SJCRH30 (cell line): ENCODE data around the gene ZNF556. TPM values are rescaled to one million over a fixed set of nuclear protein-coding genes. Genes with fewer than 3 reads are reported as not detected.

Experiments
- DNase-seq, 2 experiments: peaks; one replicate each; pipeline ENCODE4 v3.0.0-alpha.2; 2015 to 2020
- H3K27ac ChIP-seq: fragments of 250-450 bp; sonication (Bioruptor Pico); 2 replicates; pipeline ENCODE4 v1.5.1; 2020; ENCODE audit warnings: mild to moderate bottlenecking, moderate library complexity
- H3K27me3 ChIP-seq: fragments of 250-450 bp; sonication (Bioruptor Pico); 2 replicates; pipeline ENCODE4 v1.5.1; 2020; ENCODE audit warnings: mild to moderate bottlenecking, moderate library complexity
- H3K36me3 ChIP-seq: fragments of 250-450 bp; sonication (Bioruptor Pico); 2 replicates; pipeline ENCODE4 v1.5.1; 2020; ENCODE audit warnings: mild to moderate bottlenecking, moderate library complexity
- H3K4me1 ChIP-seq: fragments of 250-450 bp; sonication (Bioruptor Pico); 2 replicates; pipeline ENCODE4 v1.5.1; 2020; ENCODE audit warnings: mild to moderate bottlenecking, moderate library complexity
- H3K4me3 ChIP-seq: fragments of 250-450 bp; sonication (Bioruptor Pico); 2 replicates; pipeline ENCODE4 v1.5.1; 2020; ENCODE audit warnings: mild to moderate bottlenecking, moderate library complexity
- H3K9me3 ChIP-seq: fragments of 250-450 bp; sonication (Bioruptor Pico); replicated peaks from 2 replicates; pipeline ENCODE4 v1.5.1; 2020; ENCODE audit warnings: mild to moderate bottlenecking, moderate library complexity
- total RNA-seq: library from RNA; depleted of rRNA; stranded (reverse); fragments of >200 nt; shearing (Covaris generic); gene quantifications from 2 replicates; pipeline ENCODE4 v1.2.3, GENCODE V29; 2014; rRNA removed

ZNF556 gene
- total RNA-seq, result 18.4 and 21.3 TPM in 2 replicates

- H3K27me3 ChIP-seq, result no peaks in the 10 kb centered on the region
- H3K4me3 ChIP-seq, result peak within 1 kb of the TSS; percentile 88
- H3K27ac ChIP-seq, result peak within 1 kb of the TSS; percentile 81
- H3K4me1 ChIP-seq, result peaks cover 4% of the 10 kb centered on the region; the same call in 1 of the 2 replicates
- peak; percentile 99 for DNase-seq
- H3K36me3 ChIP-seq, result peaks cover 25% of the 10 kb centered on the region
- peaks cover 3% of the 10 kb centered on the region; the same call in 1 of the 2 replicates for H3K9me3 ChIP-seq
Observed at GRCh38 chr19:2867025-2867991, at the start of gene ZNF556. ZNF556 (plus strand) TSS chr19:2867335; CDS start chr19:2867422, 87 bp downstream.

DNA sequence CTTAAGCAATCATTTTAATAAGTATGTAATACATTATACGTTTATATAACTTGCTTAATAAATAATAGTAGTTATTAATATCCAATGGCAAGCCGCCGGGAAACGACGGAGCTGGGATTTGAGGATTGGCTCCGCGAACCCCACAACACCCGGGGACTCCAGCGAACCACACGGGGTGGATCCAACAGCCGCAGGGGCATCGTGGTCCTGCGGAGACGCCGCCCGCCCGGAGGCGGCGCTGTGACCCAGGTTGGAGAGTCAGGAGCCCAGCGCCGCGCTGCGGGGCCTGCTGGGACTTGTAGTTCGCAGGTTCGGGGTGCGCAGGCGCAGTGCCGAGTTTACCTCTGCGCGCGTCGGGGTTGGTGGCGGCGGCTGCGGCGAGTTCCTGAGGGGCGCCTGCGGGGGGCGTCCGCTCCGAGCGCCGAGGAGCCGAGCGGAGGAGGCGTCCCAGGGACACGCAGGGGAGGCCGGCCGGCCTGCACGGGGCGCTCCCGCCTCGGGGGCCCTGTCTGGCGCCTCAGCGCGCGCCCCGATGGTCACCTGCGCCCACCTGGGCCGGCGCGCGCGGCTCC is 47.5 kb upstream of the ZNF556 start, which contains the start of gene ZNF554:
Gene ZNF554 (plus strand): TSS at position 329 of the 572 bp plus-strand sequence. CDS start 204 bp downstream, at position 533.
- H3K27me3 ChIP-seq, result no peaks in the 10 kb centered on the region
- DNase-seq, result peak; percentile 97
- peak within 1 kb of the TSS; percentile 66 for H3K4me3 ChIP-seq
- H3K27ac ChIP-seq, result no peak within 1 kb of the TSS
- no peaks in the 10 kb centered on the region for H3K4me1 ChIP-seq
- H3K9me3 ChIP-seq, result no peaks in the 10 kb centered on the region
- H3K36me3 ChIP-seq, result peaks cover under 1% of the 10 kb centered on the region; the same call in 1 of the 2 replicates

GRCh38 chr19:2820112-2820702 is 46.9 kb upstream of the ZNF556 start:
- DNase-seq, result peak in 1 of 2 experiments; percentile 28
- Histone ChIP-seq H3K9me3 (no peaks in the 10 kb centered on the region), H3K36me3 (no peaks in the 10 kb centered on the region), H3K27me3 (no peaks in the 10 kb centered on the region), H3K4me3 (peak overlapping the region; percentile 66), H3K4me1 (no peaks in the 10 kb centered on the region), H3K27ac (no peak overlapping the region)

GRCh38 chr19:2822846-2823245 is 44.3 kb upstream of the ZNF556 start:
- Histone ChIP-seq H3K4me1 (no peaks in the 10 kb centered on the region), H3K27me3 (no peaks in the 10 kb centered on the region)
- DNase-seq, result no peak

DNA sequence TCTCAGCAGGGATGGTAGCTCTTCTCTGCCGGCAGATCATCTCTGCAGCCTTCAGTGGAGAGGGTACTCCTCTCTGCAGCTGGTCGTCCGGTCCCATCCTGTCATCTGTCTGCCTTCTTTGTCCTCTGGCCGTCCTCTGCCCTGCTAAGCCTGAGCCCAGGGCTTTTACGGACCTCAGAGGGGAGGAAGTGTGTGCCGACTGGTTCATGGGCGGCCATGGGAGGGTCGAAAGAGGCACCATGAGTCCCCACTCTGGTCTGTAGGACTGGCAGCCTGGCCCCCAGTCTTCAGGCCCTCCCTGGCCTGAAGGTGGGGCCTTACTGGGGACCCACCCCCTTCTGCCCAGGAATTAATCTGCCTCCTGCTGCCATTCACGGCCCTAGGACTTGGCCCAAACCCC is 43.5 kb upstream of the ZNF556 start:
- no peaks in the 10 kb centered on the region for H3K4me1 ChIP-seq
- no peaks in the 10 kb centered on the region for H3K27me3 ChIP-seq
- no peak for DNase-seq
- H3K27ac ChIP-seq, result no peak overlapping the region
- H3K4me3 ChIP-seq, result no peak overlapping the region
- no peaks in the 10 kb centered on the region for H3K9me3 ChIP-seq
- H3K36me3 ChIP-seq, result no peaks in the 10 kb centered on the region

More at GRCh38 chr19:2822846-2823245, 44.3 kb upstream of the ZNF556 start:
- Histone ChIP-seq H3K27ac (no peak overlapping the region), H3K4me3 (no peak overlapping the region), H3K36me3 (no peaks in the 10 kb centered on the region), H3K9me3 (no peaks in the 10 kb centered on the region)

DNA sequence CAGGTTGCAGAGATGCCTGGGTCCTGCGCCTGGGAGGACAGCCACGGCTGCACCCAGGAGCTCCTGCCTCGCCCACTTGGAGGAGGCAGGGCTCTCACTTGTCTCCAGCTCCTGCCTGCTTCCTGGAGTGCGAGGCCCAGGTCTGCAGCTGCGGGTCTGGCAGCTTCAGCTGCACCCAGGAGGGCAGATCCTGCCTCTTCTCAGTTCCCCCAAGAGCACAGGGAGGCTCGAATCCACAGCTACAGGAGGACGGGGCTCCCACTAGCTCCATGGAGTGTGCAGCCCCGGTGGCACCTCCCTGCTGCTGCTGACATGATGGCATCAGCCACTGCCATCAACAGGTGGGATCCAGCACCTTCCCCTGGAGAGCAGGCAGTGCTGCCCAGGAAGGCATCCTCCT is 43.0 kb upstream of the ZNF556 start:
- Histone ChIP-seq H3K27ac (no peak overlapping the region), H3K4me1 (no peaks in the 10 kb centered on the region), H3K4me3 (no peak overlapping the region), H3K27me3 (no peaks in the 10 kb centered on the region), H3K36me3 (no peaks in the 10 kb centered on the region), H3K9me3 (no peaks in the 10 kb centered on the region)
- no peak for DNase-seq

- Histone ChIP-seq H3K4me1 (no peaks in the 10 kb centered on the region), H3K9me3 (no peaks in the 10 kb centered on the region; the same call in 1 of the 2 replicates), H3K27ac (no peak overlapping the region), H3K36me3 (no peaks in the 10 kb centered on the region), H3K4me3 (no peak overlapping the region), H3K27me3 (no peaks in the 10 kb centered on the region)
- no peak for DNase-seq
Observed at GRCh38 chr19:2827022-2827421, 40.1 kb upstream of the ZNF556 start.

DNA sequence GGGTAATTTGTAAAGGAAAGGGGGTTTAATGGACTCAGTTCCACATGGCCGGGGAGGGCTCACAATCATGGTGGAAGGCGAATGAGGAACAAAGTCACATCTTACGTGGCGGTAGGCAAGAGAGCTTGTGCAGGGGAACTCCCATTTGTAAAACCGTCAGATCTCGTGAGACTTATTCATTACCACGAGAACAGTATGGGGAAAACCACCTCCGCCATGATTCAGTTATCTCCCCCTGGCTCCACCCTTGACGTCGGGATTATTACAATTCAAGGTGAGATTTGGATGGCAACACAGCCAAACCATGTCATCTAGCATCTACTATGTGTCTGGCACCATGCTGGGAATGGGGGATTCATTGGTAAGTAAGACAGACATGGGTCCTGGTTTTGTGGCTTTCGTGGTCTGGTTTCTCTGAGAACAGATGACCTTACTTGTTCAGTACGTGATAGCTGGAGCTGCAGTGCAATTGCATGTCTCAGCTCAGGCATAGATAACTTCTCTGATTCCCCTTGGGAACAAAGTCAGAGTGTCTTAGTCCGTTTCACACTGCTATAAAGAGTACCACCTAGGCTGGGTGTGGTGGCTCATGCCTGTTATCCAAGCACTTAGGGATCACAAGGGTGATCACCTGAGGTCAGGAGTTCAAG is 39.2 kb upstream of the ZNF556 start:
- H3K4me3 ChIP-seq, result no peak overlapping the region
- H3K4me1 ChIP-seq, result no peaks in the 10 kb centered on the region
- H3K27ac ChIP-seq, result no peak overlapping the region
- no peaks in the 10 kb centered on the region for H3K27me3 ChIP-seq
- DNase-seq, result no peak
- H3K9me3 ChIP-seq, result no peaks in the 10 kb centered on the region; the same call in 1 of the 2 replicates
- no peaks in the 10 kb centered on the region for H3K36me3 ChIP-seq

- peaks cover 12% of the 10 kb centered on the region for H3K9me3 ChIP-seq
Observed at GRCh38 chr19:2834294-2834871, 32.8 kb upstream of the ZNF556 start.

DNA sequence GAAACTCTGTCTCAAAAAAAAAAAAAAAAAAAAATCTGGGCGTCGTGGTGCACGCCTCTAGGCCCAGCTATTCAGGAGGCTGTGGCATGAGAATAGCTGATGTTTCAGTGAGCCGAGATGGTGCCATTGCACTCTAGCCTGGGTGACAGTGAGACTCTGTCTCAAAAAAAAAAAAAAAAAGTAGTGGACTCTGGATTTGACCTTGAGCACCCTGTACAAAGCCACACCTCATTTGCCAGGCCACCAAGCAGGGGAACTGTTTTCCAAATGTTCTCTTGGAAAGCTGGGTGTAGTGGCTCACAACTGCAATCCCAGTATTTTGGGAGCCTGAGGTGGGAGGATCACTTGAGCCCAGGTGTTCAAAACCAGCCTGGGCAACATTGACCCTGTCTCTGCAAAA is 29.7 kb upstream of the ZNF556 start:
- H3K4me3 ChIP-seq, result no peak overlapping the region
- DNase-seq, result no peak
- H3K27me3 ChIP-seq, result no peaks in the 10 kb centered on the region
- H3K4me1 ChIP-seq, result no peaks in the 10 kb centered on the region
- H3K27ac ChIP-seq, result no peak overlapping the region
- no peaks in the 10 kb centered on the region for H3K36me3 ChIP-seq
- H3K9me3 ChIP-seq, result peaks cover 12% of the 10 kb centered on the region

More at GRCh38 chr19:2834294-2834871, 32.8 kb upstream of the ZNF556 start:
- Histone ChIP-seq H3K4me3 (no peak overlapping the region), H3K36me3 (no peaks in the 10 kb centered on the region), H3K27ac (no peak overlapping the region), H3K27me3 (no peaks in the 10 kb centered on the region), H3K4me1 (no peaks in the 10 kb centered on the region)
- no peak for DNase-seq

GRCh38 chr19:2840794-2841791 is 26.0 kb upstream of the ZNF556 start, which contains the start of gene ZNF555:
ZNF555 (plus strand) TSS chr19:2841475; CDS start chr19:2841573, 98 bp downstream.
- Histone ChIP-seq H3K4me3 (peak within 1 kb of the TSS; percentile 91), H3K9me3 (peaks cover 6% of the 10 kb centered on the region; the same call in 1 of the 2 replicates), H3K4me1 (peaks cover 10% of the 10 kb centered on the region), H3K27ac (peak within 1 kb of the TSS; percentile 89), H3K36me3 (no peaks in the 10 kb centered on the region), H3K27me3 (no peaks in the 10 kb centered on the region)
- peak; percentile 99 for DNase-seq

DNA sequence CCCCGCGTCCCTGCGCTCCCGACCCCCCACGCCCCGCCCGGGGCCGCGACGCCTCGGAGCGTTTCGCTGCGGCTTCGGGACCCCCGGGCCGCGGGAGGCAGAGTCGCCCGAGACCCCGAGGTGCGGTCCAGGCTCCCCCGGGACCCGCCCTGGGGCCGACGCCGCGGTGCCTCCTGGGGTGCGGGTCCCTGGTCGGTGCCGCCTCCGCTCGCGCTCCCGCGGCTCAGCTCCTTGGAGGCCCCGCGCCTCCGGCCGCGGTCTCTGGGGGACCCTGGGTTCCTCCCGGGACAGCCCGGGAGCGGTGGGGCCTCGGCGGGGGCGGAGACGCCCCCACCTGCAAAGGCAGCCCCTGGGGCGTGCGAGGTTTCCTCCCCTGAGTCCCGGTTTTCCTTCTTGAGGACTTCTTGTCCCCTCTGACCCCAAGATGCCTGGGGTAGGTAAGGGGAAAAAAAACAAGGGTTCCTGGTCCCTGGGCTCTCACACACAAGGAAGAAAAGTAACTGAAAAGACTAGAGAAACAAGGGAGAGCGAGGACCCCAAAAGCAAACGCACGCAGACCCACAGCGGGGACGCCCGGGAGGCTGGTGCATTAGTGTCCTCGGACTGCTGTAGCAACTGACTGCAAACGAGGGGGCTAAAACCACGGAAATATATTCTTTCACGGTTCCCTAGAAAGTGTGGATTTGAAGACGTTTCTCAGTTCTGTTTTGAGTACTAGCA is 25.1 kb upstream of the ZNF556 start:
- peaks cover 17% of the 10 kb centered on the region for H3K4me1 ChIP-seq
- H3K36me3 ChIP-seq, result no peaks in the 10 kb centered on the region
- no peak for DNase-seq
- H3K27me3 ChIP-seq, result no peaks in the 10 kb centered on the region
- H3K27ac ChIP-seq, result no peak overlapping the region; the same call in 1 of the 2 replicates
- H3K9me3 ChIP-seq, result no peaks in the 10 kb centered on the region
- peak overlapping the region; percentile 91 for H3K4me3 ChIP-seq
